PC-3 (cell line): Measurements from ENCODE around the gene GLB1L.

ENCODE experiments used
- EZH2 ChIP-seq: fragments of 300-600 bp; sonication (generic); IDR thresholded peaks from one replicate; pipeline ENCODE4 v1.6.1; 2017; ENCODE audit warnings: antibody characterized with exemption, mild to moderate bottlenecking, low read length; ENCODE audit not compliant: unreplicated experiment
- EZH2phosphoT487 ChIP-seq: fragments of 300-600 bp; sonication (generic); IDR thresholded peaks from 2 replicates; pipeline ENCODE4 v1.6.1; 2018; ENCODE audit warnings: mild to moderate bottlenecking, antibody characterized with exemption, low read length, borderline replicate concordance
- TF ChIP-seq, protein P1 (sequence below): fragments of 300-600 bp; sonication (generic); conservative IDR thresholded peaks from 2 replicates; pipeline ENCODE4 v1.5.1; 2017; ENCODE audit warnings: antibody characterized with exemption, low read depth, mild to moderate bottlenecking, low read length

DNA sequence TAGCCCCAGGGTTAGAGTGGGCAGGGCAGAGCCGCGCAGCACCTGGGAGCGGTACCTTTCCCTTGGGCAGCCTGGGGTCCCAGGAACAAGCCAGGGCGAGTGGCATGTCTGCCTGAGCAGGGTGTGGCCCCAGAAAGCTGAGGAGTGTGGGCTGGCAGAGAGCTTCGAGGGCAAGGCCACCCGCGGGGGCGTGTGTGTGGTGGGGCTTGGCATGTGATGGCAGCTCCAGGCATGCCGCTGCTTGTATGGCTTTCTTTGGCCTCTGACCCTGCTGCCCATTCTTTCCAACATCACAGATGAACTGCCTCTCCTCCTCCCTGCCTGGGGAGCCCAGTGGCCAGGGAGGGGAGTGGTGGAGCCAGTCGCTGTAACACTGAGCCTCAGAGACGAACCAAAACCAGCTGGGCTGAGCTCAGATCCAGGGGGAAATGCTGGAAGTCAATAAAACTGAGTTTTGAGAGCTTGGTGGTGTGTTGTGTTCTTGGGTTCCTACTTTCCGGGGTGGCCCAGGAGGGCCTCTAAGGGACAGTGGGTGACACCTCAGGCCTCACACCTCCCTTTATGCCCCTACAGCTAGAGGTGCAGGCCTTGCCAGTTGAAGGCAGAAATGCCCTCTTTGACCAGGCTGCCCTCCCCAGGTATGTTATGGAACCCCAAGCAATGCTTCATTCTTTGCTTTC lies 41.3 kb upstream of the GLB1L start:
- TF ChIP-seq, protein P1, sequence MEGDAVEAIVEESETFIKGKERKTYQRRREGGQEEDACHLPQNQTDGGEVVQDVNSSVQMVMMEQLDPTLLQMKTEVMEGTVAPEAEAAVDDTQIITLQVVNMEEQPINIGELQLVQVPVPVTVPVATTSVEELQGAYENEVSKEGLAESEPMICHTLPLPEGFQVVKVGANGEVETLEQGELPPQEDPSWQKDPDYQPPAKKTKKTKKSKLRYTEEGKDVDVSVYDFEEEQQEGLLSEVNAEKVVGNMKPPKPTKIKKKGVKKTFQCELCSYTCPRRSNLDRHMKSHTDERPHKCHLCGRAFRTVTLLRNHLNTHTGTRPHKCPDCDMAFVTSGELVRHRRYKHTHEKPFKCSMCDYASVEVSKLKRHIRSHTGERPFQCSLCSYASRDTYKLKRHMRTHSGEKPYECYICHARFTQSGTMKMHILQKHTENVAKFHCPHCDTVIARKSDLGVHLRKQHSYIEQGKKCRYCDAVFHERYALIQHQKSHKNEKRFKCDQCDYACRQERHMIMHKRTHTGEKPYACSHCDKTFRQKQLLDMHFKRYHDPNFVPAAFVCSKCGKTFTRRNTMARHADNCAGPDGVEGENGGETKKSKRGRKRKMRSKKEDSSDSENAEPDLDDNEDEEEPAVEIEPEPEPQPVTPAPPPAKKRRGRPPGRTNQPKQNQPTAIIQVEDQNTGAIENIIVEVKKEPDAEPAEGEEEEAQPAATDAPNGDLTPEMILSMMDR: no peak
- TF ChIP-seq EZH2 (no peak), EZH2phosphoT487 (no peak)
